Liver (tissue), 9 donors: ENCODE measurements around the gene ASF1B. TPM values are rescaled to one million over a fixed set of nuclear protein-coding genes. Genes with fewer than 3 reads are reported as not detected.
A peak's percentile ranks its signal among the peaks of the same experiment; 100 is the strongest.

ENCODE experiments used
- DNase-seq: peaks from one replicate; pipeline ENCODE4 v3.0.0-alpha.2; 2017; ENCODE audit warnings: low spot score
- H3K27ac ChIP-seq, 2 donors: one replicate each; pipeline ENCODE4 v1.7.0; 2013; ENCODE audit warnings: inconsistent platforms in 2 of 2, low read length in 2 of 2, control low read depth in 1 of 2, low read depth in 1 of 2, mild to moderate bottlenecking in 1 of 2
- H3K27me3 ChIP-seq, 4 donors: one replicate each; pipeline versions ENCODE4 v1.6.1 to v1.7.0; 2013; ENCODE audit warnings: low read length in 3 of 4, inconsistent platforms in 1 of 4, mild to moderate bottlenecking in 1 of 4, moderate library complexity in 1 of 4; ENCODE audit not compliant: control insufficient read depth in 4 of 4, insufficient read depth in 4 of 4
- H3K36me3 ChIP-seq, 4 donors: one replicate each; pipeline versions ENCODE4 v1.6.1 to v1.7.0; 2013; ENCODE audit warnings: low read length in 3 of 4, mild to moderate bottlenecking in 3 of 4, low read depth in 1 of 4, moderate library complexity in 1 of 4; ENCODE audit not compliant: control insufficient read depth in 4 of 4, insufficient read depth in 3 of 4
- H3K4me1 ChIP-seq, 4 donors: one replicate each; pipeline versions ENCODE4 v1.6.1 to v1.7.0; 2013; ENCODE audit warnings: low read length in 3 of 4, mild to moderate bottlenecking in 3 of 4, moderate library complexity in 1 of 4; ENCODE audit not compliant: control insufficient read depth in 4 of 4, insufficient read depth in 4 of 4
- H3K4me3 ChIP-seq, 3 donors: one replicate each; pipeline versions ENCODE4 v1.6.1 to v1.7.0; 2013; ENCODE audit warnings: low read length in 3 of 3, control low read depth in 1 of 3, low read depth in 1 of 3, mild to moderate bottlenecking in 1 of 3
- H3K9ac ChIP-seq, 2 donors: one replicate each; pipeline ENCODE4 v1.7.0; 2013; ENCODE audit warnings: low read length in 2 of 2, mild to moderate bottlenecking in 2 of 2, moderate library complexity in 2 of 2, control low read depth in 1 of 2, low read depth in 1 of 2
- H3K9me3 ChIP-seq, 4 donors: one replicate each; pipeline versions ENCODE4 v1.6.1 to v1.7.0; 2013; ENCODE audit warnings: low read length in 3 of 4; ENCODE audit not compliant: control insufficient read depth in 4 of 4
- EGR1 ChIP-seq, 2 donors: IDR thresholded peaks; 2 replicates each; pipeline ENCODE4 v1.6.1; 2016 to 2018; ENCODE audit warnings: antibody characterized with exemption in 2 of 2, low read depth in 2 of 2
- FOXA1 ChIP-seq: IDR thresholded peaks from 2 replicates; pipeline ENCODE4 v1.6.1; 2016; ENCODE audit warnings: antibody characterized with exemption
- FOXA2 ChIP-seq: IDR thresholded peaks from 2 replicates; pipeline ENCODE4 v1.6.1; 2016; ENCODE audit warnings: antibody characterized with exemption
- GABPA ChIP-seq, 2 donors: IDR thresholded peaks in 1 of 2; conservative IDR thresholded peaks in 1 of 2; 2 replicates each; pipeline ENCODE4 v1.6.1; 2016; ENCODE audit warnings: antibody characterized with exemption in 2 of 2, mild to moderate bottlenecking in 1 of 2, moderate library complexity in 1 of 2
- HNF4G ChIP-seq: IDR thresholded peaks from 2 replicates; pipeline ENCODE4 v1.6.1; 2016; ENCODE audit warnings: antibody characterized with exemption
- JUND ChIP-seq, 2 donors: IDR thresholded peaks; 2 replicates each; pipeline ENCODE4 v1.6.1; 2016; ENCODE audit warnings: antibody characterized with exemption in 2 of 2
- NR2F2 ChIP-seq: IDR thresholded peaks from 2 replicates; pipeline ENCODE4 v1.6.1; 2016; ENCODE audit warnings: antibody characterized with exemption
- RAD21 ChIP-seq, 2 donors: IDR thresholded peaks; 2 replicates each; pipeline ENCODE4 v1.6.1; 2016; ENCODE audit warnings: antibody characterized with exemption in 2 of 2, mild to moderate bottlenecking in 2 of 2
- REST ChIP-seq: IDR thresholded peaks from 2 replicates; pipeline ENCODE4 v1.6.1; 2016; ENCODE audit warnings: antibody characterized with exemption, mild to moderate bottlenecking
- RXRA ChIP-seq, 2 donors: IDR thresholded peaks; 2 replicates each; pipeline ENCODE4 v1.6.1; 2017 to 2018; ENCODE audit warnings: antibody characterized with exemption in 2 of 2, mild to moderate bottlenecking in 1 of 2
- SP1 ChIP-seq: IDR thresholded peaks from 2 replicates; pipeline ENCODE4 v1.6.1; 2018; ENCODE audit warnings: antibody characterized with exemption, mild to moderate bottlenecking
- YY1 ChIP-seq: IDR thresholded peaks from 2 replicates; pipeline ENCODE4 v1.6.1; 2016; ENCODE audit warnings: antibody characterized with exemption, mild to moderate bottlenecking
- ZBTB33 ChIP-seq: IDR thresholded peaks from 2 replicates; pipeline ENCODE4 v1.6.1; 2016; ENCODE audit warnings: antibody characterized with exemption
- WGBS: extraction: QIAGEN DNeasy Blood & Tissue Kit; methylation state at CpG from one replicate; pipeline ENCODE4 v1.1.7; 2013; 5-methylcytosine and 5-hydroxymethylcytosine counted together
- polyA plus RNA-seq, 2 donors: library from polyadenylated mRNA; stranded (reverse) in 1 of 2; unstranded in 1 of 2; fragments of 200-250 nt in 1 of 2; fragments of >200 nt in 1 of 2; fragmentation: Nextera tagmentation in 1 of 2; extraction: Ambion mirVana in 1 of 2; gene quantifications; one replicate each; pipeline versions ENCODE4 v1.2.1 to v1.2.3, GENCODE V29; 2013 to 2015
- total RNA-seq, 2 donors: library from RNA; depleted of rRNA; stranded (reverse); fragments of >200 nt; gene quantifications; one replicate each; pipeline ENCODE4 v1.2.3, GENCODE V29; 2014
- TF ChIP-seq, protein P1 (sequence below): IDR thresholded peaks from 2 replicates; pipeline ENCODE4 v1.6.1; 2016; ENCODE audit warnings: antibody characterized with exemption
- TF ChIP-seq, protein P2 (sequence below): fragments of 150-350 bp; IDR thresholded peaks from 2 replicates; pipeline ENCODE4 v1.5.1; 2017; ENCODE audit warnings: improper control_type of control experiment, low read depth, low read length; ENCODE audit not compliant: missing input control
- donor health status: healthy.
- donor health status: healthy.
- donor health status: healthy.
- donor health status: healthy.
- donor health status: healthy.

Gene ASF1B
- total and polyA plus RNA-seq, 4 donors: 0.25 to 20.5 (median 1.6) TPM

DNA sequence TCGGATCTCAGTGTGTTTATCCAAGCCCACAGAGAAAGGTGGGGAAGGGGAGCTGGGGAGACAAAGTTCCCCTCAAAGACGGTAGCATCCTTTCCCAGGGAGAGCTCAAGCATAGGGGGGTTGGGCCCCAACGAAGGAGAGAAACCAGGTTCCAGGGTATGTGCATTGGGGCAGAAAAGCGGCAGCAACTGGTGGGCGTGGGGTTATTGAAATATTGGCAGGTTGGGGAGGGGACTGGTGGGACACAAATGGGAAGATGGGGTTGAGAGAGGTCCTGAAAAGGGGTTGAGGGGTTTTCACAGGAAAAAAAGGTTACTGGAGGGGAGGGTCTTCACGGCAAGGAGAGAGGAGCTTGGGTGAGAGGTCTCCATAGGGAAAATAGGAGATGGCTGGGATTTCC, 1.0 kb downstream of the ASF1B start:
- WGBS: 53% methylated on average over 6 of the region's 6 CpGs
- Histone ChIP-seq H3K9ac (no peak overlapping the region), H3K36me3 (no peaks in the 10 kb centered on the region), H3K27ac (no peak overlapping the region), H3K27me3 (no peaks in the 10 kb centered on the region), H3K4me1 (peaks cover 3 to 14% (median 6%) of the 10 kb centered on the region in 4 donors), H3K9me3 (no peaks in the 10 kb centered on the region), H3K4me3 (peak overlapping the region in 1 of 3 donors; percentile 54)
- no peak for DNase-seq
- TF ChIP-seq, protein P1, sequence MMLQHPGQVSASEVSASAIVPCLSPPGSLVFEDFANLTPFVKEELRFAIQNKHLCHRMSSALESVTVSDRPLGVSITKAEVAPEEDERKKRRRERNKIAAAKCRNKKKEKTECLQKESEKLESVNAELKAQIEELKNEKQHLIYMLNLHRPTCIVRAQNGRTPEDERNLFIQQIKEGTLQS: no peak
- no peak for TF ChIP-seq GABPA (IDR thresholded peaks at IDR 0.05 in 1 of 2, conservative IDR thresholded peaks at IDR 0.05 in 1 of 2)
- TF ChIP-seq, protein P2, sequence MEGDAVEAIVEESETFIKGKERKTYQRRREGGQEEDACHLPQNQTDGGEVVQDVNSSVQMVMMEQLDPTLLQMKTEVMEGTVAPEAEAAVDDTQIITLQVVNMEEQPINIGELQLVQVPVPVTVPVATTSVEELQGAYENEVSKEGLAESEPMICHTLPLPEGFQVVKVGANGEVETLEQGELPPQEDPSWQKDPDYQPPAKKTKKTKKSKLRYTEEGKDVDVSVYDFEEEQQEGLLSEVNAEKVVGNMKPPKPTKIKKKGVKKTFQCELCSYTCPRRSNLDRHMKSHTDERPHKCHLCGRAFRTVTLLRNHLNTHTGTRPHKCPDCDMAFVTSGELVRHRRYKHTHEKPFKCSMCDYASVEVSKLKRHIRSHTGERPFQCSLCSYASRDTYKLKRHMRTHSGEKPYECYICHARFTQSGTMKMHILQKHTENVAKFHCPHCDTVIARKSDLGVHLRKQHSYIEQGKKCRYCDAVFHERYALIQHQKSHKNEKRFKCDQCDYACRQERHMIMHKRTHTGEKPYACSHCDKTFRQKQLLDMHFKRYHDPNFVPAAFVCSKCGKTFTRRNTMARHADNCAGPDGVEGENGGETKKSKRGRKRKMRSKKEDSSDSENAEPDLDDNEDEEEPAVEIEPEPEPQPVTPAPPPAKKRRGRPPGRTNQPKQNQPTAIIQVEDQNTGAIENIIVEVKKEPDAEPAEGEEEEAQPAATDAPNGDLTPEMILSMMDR: no peak
- no peak for TF ChIP-seq HNF4G
- no peak for TF ChIP-seq SP1
- no peak for TF ChIP-seq RAD21 (IDR thresholded peaks at IDR 0.05)
- no peak for TF ChIP-seq JUND (IDR thresholded peaks at IDR 0.05)
- no peak for TF ChIP-seq FOXA2
- no peak for TF ChIP-seq RXRA (IDR thresholded peaks at IDR 0.05)
- no peak for TF ChIP-seq FOXA1
- TF ChIP-seq ZBTB33: no peak
- TF ChIP-seq REST: no peak
- no peak for TF ChIP-seq NR2F2

- H3K4me3 ChIP-seq: no peak overlapping the region
- 57% methylated on average over 4 of the region's 4 CpGs for WGBS
- peaks cover 0 to 8% (median 1%) of the 10 kb centered on the region in 4 donors for H3K4me1 ChIP-seq
- TF ChIP-seq, protein P1: no peak
- TF ChIP-seq EGR1 (IDR thresholded peaks at IDR 0.05; ENCODE audit: low read depth in 2 of 2) (no peak), REST (no peak), FOXA2 (no peak), JUND (IDR thresholded peaks at IDR 0.05) (no peak), ZBTB33 (no peak), RAD21 (IDR thresholded peaks at IDR 0.05) (no peak), GABPA (IDR thresholded peaks at IDR 0.05 in 1 of 2, conservative IDR thresholded peaks at IDR 0.05 in 1 of 2) (no peak), YY1 (no peak), SP1 (peak; percentile 20)
These were observed 8.4 kb downstream of the ASF1B start for GRCh38 chr19:14127929-14128509.

More at GRCh38 chr19:14127929-14128509, 8.4 kb downstream of the ASF1B start:
- Histone ChIP-seq H3K36me3 (no peaks in the 10 kb centered on the region), H3K9ac (no peak overlapping the region), H3K9me3 (no peaks in the 10 kb centered on the region), H3K27ac (peak overlapping the region in 1 of 2 donors; percentile 29), H3K27me3 (no peaks in the 10 kb centered on the region)
- no peak for DNase-seq
